Measurements from ENCODE around the gene KMT5C. TPM values are rescaled to one million over a fixed set of nuclear protein-coding genes. Genes with fewer than 3 reads are reported as not detected.

KMT5C gene
- total RNA-seq, 1 experiment from 2014 or later: 63.1 TPM

DNA sequence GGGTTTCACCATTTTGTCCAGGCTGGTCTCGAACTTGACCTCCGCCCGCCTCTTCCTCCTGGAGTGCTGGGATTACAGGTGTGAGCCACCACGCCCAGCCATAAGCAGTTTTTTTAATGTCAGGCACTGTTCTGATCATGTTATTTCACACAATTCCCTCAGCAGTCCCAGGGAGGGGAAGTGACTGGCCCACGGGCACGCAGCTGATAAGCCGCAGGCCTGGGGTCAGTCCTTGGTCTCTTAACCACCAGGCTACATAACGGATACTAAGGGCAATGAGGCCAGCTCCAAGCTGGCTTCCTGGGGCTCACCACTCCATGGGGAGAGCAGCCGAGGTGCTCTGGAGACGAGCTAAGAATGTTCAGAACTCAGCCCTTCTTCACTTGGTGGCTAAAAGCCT is 42.4 kb upstream of the KMT5C start:
- Mint-ChIP-seq H3K27me3 (ENCODE audit: low read depth) (no peaks in the 10 kb centered on the region), H3K36me3 (peaks cover 29% of the 10 kb centered on the region), H3K27ac (no peak overlapping the region), H3K9me3 (no peaks in the 10 kb centered on the region), H3K4me3 (no peak overlapping the region), H3K4me1 (peaks cover 19% of the 10 kb centered on the region)
- TF ChIP-seq, protein P1, sequence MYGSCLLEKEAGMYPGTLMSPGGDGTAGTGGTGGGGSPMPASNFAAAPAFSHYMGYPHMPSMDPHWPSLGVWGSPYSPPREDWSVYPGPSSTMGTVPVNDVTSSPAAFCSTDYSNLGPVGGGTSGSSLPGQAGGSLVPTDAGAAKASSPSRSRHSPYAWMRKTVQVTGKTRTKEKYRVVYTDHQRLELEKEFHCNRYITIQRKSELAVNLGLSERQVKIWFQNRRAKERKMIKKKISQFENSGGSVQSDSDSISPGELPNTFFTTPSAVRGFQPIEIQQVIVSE (CRISPR knock-in tag; IDR thresholded peaks at IDR 0.05; ENCODE audit: borderline replicate concordance): no peak
- TF ChIP-seq, protein P2, sequence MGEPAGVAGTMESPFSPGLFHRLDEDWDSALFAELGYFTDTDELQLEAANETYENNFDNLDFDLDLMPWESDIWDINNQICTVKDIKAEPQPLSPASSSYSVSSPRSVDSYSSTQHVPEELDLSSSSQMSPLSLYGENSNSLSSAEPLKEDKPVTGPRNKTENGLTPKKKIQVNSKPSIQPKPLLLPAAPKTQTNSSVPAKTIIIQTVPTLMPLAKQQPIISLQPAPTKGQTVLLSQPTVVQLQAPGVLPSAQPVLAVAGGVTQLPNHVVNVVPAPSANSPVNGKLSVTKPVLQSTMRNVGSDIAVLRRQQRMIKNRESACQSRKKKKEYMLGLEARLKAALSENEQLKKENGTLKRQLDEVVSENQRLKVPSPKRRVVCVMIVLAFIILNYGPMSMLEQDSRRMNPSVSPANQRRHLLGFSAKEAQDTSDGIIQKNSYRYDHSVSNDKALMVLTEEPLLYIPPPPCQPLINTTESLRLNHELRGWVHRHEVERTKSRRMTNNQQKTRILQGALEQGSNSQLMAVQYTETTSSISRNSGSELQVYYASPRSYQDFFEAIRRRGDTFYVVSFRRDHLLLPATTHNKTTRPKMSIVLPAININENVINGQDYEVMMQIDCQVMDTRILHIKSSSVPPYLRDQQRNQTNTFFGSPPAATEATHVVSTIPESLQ (CRISPR knock-in tag; IDR thresholded peaks at IDR 0.05): no peak
- TF ChIP-seq, protein P3, sequence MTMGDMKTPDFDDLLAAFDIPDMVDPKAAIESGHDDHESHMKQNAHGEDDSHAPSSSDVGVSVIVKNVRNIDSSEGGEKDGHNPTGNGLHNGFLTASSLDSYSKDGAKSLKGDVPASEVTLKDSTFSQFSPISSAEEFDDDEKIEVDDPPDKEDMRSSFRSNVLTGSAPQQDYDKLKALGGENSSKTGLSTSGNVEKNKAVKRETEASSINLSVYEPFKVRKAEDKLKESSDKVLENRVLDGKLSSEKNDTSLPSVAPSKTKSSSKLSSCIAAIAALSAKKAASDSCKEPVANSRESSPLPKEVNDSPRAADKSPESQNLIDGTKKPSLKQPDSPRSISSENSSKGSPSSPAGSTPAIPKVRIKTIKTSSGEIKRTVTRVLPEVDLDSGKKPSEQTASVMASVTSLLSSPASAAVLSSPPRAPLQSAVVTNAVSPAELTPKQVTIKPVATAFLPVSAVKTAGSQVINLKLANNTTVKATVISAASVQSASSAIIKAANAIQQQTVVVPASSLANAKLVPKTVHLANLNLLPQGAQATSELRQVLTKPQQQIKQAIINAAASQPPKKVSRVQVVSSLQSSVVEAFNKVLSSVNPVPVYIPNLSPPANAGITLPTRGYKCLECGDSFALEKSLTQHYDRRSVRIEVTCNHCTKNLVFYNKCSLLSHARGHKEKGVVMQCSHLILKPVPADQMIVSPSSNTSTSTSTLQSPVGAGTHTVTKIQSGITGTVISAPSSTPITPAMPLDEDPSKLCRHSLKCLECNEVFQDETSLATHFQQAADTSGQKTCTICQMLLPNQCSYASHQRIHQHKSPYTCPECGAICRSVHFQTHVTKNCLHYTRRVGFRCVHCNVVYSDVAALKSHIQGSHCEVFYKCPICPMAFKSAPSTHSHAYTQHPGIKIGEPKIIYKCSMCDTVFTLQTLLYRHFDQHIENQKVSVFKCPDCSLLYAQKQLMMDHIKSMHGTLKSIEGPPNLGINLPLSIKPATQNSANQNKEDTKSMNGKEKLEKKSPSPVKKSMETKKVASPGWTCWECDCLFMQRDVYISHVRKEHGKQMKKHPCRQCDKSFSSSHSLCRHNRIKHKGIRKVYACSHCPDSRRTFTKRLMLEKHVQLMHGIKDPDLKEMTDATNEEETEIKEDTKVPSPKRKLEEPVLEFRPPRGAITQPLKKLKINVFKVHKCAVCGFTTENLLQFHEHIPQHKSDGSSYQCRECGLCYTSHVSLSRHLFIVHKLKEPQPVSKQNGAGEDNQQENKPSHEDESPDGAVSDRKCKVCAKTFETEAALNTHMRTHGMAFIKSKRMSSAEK (CRISPR knock-in tag; IDR thresholded peaks at IDR 0.05; ENCODE audit: borderline replicate concordance): no peak
- TF ChIP-seq, protein P4, sequence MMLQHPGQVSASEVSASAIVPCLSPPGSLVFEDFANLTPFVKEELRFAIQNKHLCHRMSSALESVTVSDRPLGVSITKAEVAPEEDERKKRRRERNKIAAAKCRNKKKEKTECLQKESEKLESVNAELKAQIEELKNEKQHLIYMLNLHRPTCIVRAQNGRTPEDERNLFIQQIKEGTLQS (CRISPR knock-in tag; conservative IDR thresholded peaks at IDR 0.05): no peak
- no peak for TF ChIP-seq NFATC4 (CRISPR knock-in tag; IDR thresholded peaks at IDR 0.05)
- TF ChIP-seq ATF1 (CRISPR knock-in tag; IDR thresholded peaks at IDR 0.05): no peak
- no peak for TF ChIP-seq SOX15 (CRISPR knock-in tag; IDR thresholded peaks at IDR 0.05)
- TF ChIP-seq, protein P5, sequence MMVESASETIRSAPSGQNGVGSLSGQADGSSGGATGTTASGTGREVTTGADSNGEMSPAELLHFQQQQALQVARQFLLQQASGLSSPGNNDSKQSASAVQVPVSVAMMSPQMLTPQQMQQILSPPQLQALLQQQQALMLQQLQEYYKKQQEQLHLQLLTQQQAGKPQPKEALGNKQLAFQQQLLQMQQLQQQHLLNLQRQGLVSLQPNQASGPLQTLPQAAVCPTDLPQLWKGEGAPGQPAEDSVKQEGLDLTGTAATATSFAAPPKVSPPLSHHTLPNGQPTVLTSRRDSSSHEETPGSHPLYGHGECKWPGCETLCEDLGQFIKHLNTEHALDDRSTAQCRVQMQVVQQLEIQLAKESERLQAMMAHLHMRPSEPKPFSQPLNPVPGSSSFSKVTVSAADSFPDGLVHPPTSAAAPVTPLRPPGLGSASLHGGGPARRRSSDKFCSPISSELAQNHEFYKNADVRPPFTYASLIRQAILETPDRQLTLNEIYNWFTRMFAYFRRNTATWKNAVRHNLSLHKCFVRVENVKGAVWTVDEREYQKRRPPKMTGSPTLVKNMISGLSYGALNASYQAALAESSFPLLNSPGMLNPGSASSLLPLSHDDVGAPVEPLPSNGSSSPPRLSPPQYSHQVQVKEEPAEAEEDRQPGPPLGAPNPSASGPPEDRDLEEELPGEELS (CRISPR knock-in tag; IDR thresholded peaks at IDR 0.05): no peak
- no peak for TF ChIP-seq MYBL2 (CRISPR knock-in tag; IDR thresholded peaks at IDR 0.05)
- no peak for TF ChIP-seq CREM (CRISPR knock-in tag; IDR thresholded peaks at IDR 0.05)
- TF ChIP-seq, protein P6, sequence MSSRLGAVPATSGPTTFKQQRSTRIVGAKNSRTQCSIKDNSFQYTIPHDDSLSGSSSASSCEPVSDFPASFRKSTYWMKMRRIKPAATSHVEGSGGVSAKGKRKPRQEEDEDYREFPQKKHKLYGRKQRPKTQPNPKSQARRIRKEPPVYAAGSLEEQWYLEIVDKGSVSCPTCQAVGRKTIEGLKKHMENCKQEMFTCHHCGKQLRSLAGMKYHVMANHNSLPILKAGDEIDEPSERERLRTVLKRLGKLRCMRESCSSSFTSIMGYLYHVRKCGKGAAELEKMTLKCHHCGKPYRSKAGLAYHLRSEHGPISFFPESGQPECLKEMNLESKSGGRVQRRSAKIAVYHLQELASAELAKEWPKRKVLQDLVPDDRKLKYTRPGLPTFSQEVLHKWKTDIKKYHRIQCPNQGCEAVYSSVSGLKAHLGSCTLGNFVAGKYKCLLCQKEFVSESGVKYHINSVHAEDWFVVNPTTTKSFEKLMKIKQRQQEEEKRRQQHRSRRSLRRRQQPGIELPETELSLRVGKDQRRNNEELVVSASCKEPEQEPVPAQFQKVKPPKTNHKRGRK (CRISPR knock-in tag; IDR thresholded peaks at IDR 0.05; ENCODE audit: borderline replicate concordance): no peak
- no peak for TF ChIP-seq NFYB (CRISPR knock-in tag; conservative IDR thresholded peaks at IDR 0.05; ENCODE audit: low read depth)
- TF ChIP-seq JAZF1 (CRISPR knock-in tag; IDR thresholded peaks at IDR 0.05): no peak
- no peak for TF ChIP-seq TP53 (CRISPR knock-in tag; IDR thresholded peaks at IDR 0.05)
- DNase-seq (ENCODE audit: low spot score): no peak
- CTCF ChIA-PET: interaction anchor here (0.7 kb wide), 1 partner anchor 416 kb away, joined by 3 read pairs; no protein-coding TSS in a partner anchor
- ATAC-seq: no peak
- POLR2A ChIA-PET: interaction anchor here (0.6 kb wide), 1 partner anchor 143 kb away, joined by 3 read pairs; no protein-coding TSS in a partner anchor

DNA sequence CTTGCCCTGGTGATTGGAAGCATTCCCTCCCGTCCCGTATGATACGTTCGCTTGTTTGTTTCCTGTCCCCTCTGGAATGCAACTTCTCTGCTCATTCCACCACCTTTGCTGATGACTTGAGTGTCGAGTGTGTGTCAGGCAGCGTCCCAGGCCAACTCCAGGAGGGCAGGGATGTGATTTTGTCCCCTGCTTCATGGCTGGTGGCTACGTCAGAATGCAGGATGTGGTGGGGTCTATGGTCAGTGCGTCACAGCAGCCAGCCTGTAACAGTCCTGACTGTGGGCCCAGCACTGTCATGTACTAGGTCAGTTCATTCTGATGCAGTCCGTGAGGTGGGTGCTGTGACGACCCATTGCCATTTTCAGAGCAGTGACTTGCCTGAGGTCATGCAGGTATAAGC is 39.7 kb upstream of the KMT5C start:
- Mint-ChIP-seq H3K27ac (no peak overlapping the region), H3K27me3 (ENCODE audit: low read depth) (no peaks in the 10 kb centered on the region), H3K9me3 (no peaks in the 10 kb centered on the region), H3K4me3 (no peak overlapping the region), H3K4me1 (peaks cover 19% of the 10 kb centered on the region), H3K36me3 (peaks cover 33% of the 10 kb centered on the region)
- ATAC-seq: no peak
- TF ChIP-seq SP1 (CRISPR knock-in tag; conservative IDR thresholded peaks at IDR 0.05) (no peak), MYBL2 (CRISPR knock-in tag; IDR thresholded peaks at IDR 0.05) (no peak), RORB (CRISPR knock-in tag; IDR thresholded peaks at IDR 0.05) (no peak), MXD4 (CRISPR knock-in tag; IDR thresholded peaks at IDR 0.05; ENCODE audit: borderline replicate concordance) (no peak), ATF1 (CRISPR knock-in tag; IDR thresholded peaks at IDR 0.05) (no peak), ZNF317 (CRISPR knock-in tag; IDR thresholded peaks at IDR 0.05; ENCODE audit: borderline replicate concordance, low read depth) (no peak), CREB1 (CRISPR knock-in tag; IDR thresholded peaks at IDR 0.05) (no peak), ZNF263 (CRISPR knock-in tag; IDR thresholded peaks at IDR 0.05; ENCODE audit: low read depth) (no peak), GTF2I (CRISPR knock-in tag; conservative IDR thresholded peaks at IDR 0.05) (no peak)
- TF ChIP-seq, protein P2 (CRISPR knock-in tag; IDR thresholded peaks at IDR 0.05): no peak
- TF ChIP-seq, protein P7, sequence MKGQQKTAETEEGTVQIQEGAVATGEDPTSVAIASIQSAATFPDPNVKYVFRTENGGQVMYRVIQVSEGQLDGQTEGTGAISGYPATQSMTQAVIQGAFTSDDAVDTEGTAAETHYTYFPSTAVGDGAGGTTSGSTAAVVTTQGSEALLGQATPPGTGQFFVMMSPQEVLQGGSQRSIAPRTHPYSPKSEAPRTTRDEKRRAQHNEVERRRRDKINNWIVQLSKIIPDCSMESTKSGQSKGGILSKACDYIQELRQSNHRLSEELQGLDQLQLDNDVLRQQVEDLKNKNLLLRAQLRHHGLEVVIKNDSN (CRISPR knock-in tag; IDR thresholded peaks at IDR 0.05): no peak
- no peak for DNase-seq (ENCODE audit: low spot score)
- CTCF ChIA-PET: interaction anchor here (1.1 to 2.6 kb wide), 2 partner anchors 9 to 20 kb away, joined by 3 to 19 read pairs; partner anchors contain the start of gene HSPBP1
- POLR2A ChIA-PET: no interaction called here
